K562 (cell line): Measurements from ENCODE around the gene TBATA. TPM values are rescaled to one million over a fixed set of nuclear protein-coding genes. Genes with fewer than 3 reads are reported as not detected.

Source experiments
- ATAC-seq: fragments of 200-7000 bp; cut with Tn5 transposase; 3 replicates; pipeline ENCODE4 v1.9.1; 2020; ENCODE audit warnings: moderate library complexity
- BruUV-seq: library from RNA; stranded (reverse); fragments of 400-500 nt; replicated peaks from 2 replicates; lab custom pipeline; 2021; lab: Mats Ljungman, UMichigan
- CTCF ChIA-PET: fragments of 300-600 bp; formaldehyde crosslinking; extraction: SDS; loops from one replicate; lab custom pipeline; 2021; ENCODE audit warnings: low intra/inter-chr PET ratio; lab: Yijun Ruan, JAX
- POLR2A ChIA-PET: fragments of 300-600, 350-650 bp; sonication (Branson Sonifier 250); formaldehyde crosslinking; extraction: SDS; loops from one replicate; lab custom pipeline; 2021; ENCODE audit warnings: antibody characterized with exemption, inconsistent platforms; lab: Yijun Ruan, JAX
- DNase-seq, 4 experiments: peaks; one replicate each; pipeline versions ENCODE4 v3.0.0 to v3.0.0-alpha.2; 2011 to 2018; ENCODE audit warnings: low spot score in 3 of 4, mixed read lengths in 3 of 4; ENCODE audit errors: extremely low read depth in 1 of 4
- FAIRE-seq: peaks from 2 replicates; lab custom pipeline; 2011; peaks lifted over from hg19 to GRCh38; lab: Jason Lieb, UNC
- H2AFZ ChIP-seq: 2 replicates; pipeline ENCODE4 v1.6.0; 2011; ENCODE audit warnings: low read depth, low read length, control low read depth, inconsistent platforms
- H3K27ac ChIP-seq: fragments of 200-600 bp; 3 replicates; pipeline ENCODE4 v1.8.0; 2011; ENCODE audit warnings: low read depth, mild to moderate bottlenecking, control low read depth, inconsistent platforms, low read length, moderate library complexity, mixed read lengths; ENCODE audit errors: extremely low read depth
- H3K27me3 ChIP-seq, 2 experiments: fragments of 300-600 bp in 1 of 2; 2 replicates in 1 of 2; 3 replicates in 1 of 2; pipeline versions ENCODE4 v1.6.0 to v1.8.0; 2011; ENCODE audit warnings: inconsistent platforms in 2 of 2, low read length in 2 of 2, mild to moderate bottlenecking in 1 of 2, mixed read lengths in 1 of 2, moderate library complexity in 1 of 2; ENCODE audit not compliant: control insufficient read depth in 2 of 2, insufficient read depth in 2 of 2
- H3K36me3 ChIP-seq: fragments of 300-600 bp; 3 replicates; pipeline ENCODE4 v1.8.0; 2011; ENCODE audit warnings: mild to moderate bottlenecking, low read length, inconsistent platforms; ENCODE audit not compliant: control insufficient read depth, insufficient read depth
- H3K4me1 ChIP-seq, 2 experiments: fragments of 200-600 bp in 1 of 2; replicated peaks in 1 of 2; 2 replicates in 1 of 2; 3 replicates in 1 of 2; pipeline versions ENCODE4 v1.5.1 to v1.8.0; 2011; ENCODE audit warnings: inconsistent platforms in 2 of 2, low read length in 2 of 2, mild to moderate bottlenecking in 1 of 2, mixed read lengths in 1 of 2, moderate library complexity in 1 of 2; ENCODE audit not compliant: control insufficient read depth in 2 of 2, insufficient read depth in 2 of 2
- H3K4me2 ChIP-seq: 2 replicates; pipeline ENCODE4 v1.6.1; 2011; ENCODE audit warnings: low read length, control low read depth, inconsistent platforms, mixed read lengths; ENCODE audit not compliant: insufficient read depth
- H3K4me3 ChIP-seq: fragments of 200-600 bp; sonication (generic), shearing (Covaris generic); 2 replicates; pipeline ENCODE4 v1.5.1; 2016; ENCODE audit warnings: control low read depth, inconsistent platforms
- H3K79me2 ChIP-seq: fragments of 200-600 bp; 3 replicates; pipeline ENCODE4 v1.8.0; 2011; ENCODE audit warnings: low read length, inconsistent platforms; ENCODE audit not compliant: control insufficient read depth, insufficient read depth
- H3K9ac ChIP-seq, 2 experiments: 2 replicates each; pipeline versions ENCODE4 v1.6.0 to v1.6.1; 2011; ENCODE audit warnings: low read depth in 2 of 2, low read length in 2 of 2, control low read depth in 1 of 2, inconsistent platforms in 1 of 2, mild to moderate bottlenecking in 1 of 2, mixed read lengths in 1 of 2; ENCODE audit not compliant: insufficient read depth in 1 of 2
- H3K9me1 ChIP-seq: one replicate; pipeline ENCODE4 v1.6.0; 2011; ENCODE audit warnings: inconsistent platforms, mild to moderate bottlenecking, low read length, moderate library complexity; ENCODE audit not compliant: control insufficient read depth, insufficient read depth
- H3K9me3 ChIP-seq: replicated peaks from 2 replicates; pipeline ENCODE4 v1.5.1; 2011; ENCODE audit warnings: low read depth, low read length, inconsistent platforms; ENCODE audit not compliant: control insufficient read depth, insufficient read depth
- H4K20me1 ChIP-seq: replicated peaks from 2 replicates; pipeline ENCODE4 v1.6.1; 2011; ENCODE audit warnings: low read length, inconsistent platforms, mixed read lengths; ENCODE audit not compliant: control insufficient read depth, insufficient read depth
- STAT6 ChIP-seq: sonication (generic); formaldehyde crosslinking; IDR thresholded peaks from 2 replicates; pipeline ENCODE4 v1.8.1; 2023; ENCODE audit warnings: mild to moderate bottlenecking, missing genetic modification reagents
- TFE3 ChIP-seq: fragments of 450-650 bp; formaldehyde crosslinking; IDR thresholded peaks from 2 replicates; pipeline ENCODE4 v1.4.0; 2020; ENCODE audit warnings: mild to moderate bottlenecking, mixed read lengths
- WGBS: fragments of 100-300 bp; shearing (Covaris generic); methylation state at CpG from one replicate; pipeline ENCODE4 v1.1.6; 2016; ENCODE audit warnings: low coverage, mixed read lengths; ENCODE audit not compliant: insufficient coverage; ENCODE audit errors: missing lambda C conversion rate; 5-methylcytosine and 5-hydroxymethylcytosine counted together
- in situ Hi-C: fragments of 300-500 bp; cut with MboI; formaldehyde crosslinking; loops from 4 replicates; pipeline ENCODE4 v1.15.0; 2018; ENCODE audit warnings: inconsistent platforms, mixed read lengths
- intact Hi-C: fragments of 100-400 bp; cut with micrococcal nuclease; formaldehyde crosslinking; loops from 2 replicates; pipeline ENCODE4 v1.14.2; 2022
- polyA plus RNA-seq, 8 experiments: library from polyadenylated mRNA; depleted of rRNA in 4 of 8; stranded (reverse) in 5 of 8; unstranded in 3 of 8; fragments of >200 nt; fragmentation: Nextera tagmentation in 2 of 8; fragmentation: Illumina TruSeq in 1 of 8; extraction: Ambion mirVana in 2 of 8; extraction: Trizol in 1 of 8; gene quantifications; 2 replicates each; pipeline versions ENCODE4 v1.2.1 to v1.2.3, GENCODE V29; 2011 to 2014; ENCODE audit warnings: inconsistent platforms in 1 of 8, missing spikeins in 1 of 8
- total RNA-seq, 7 experiments: library from RNA; depleted of rRNA in 6 of 7; stranded (reverse); fragments of >200 nt in 6 of 7; fragmentation: Illumina TruSeq in 2 of 7; extraction: Trizol in 2 of 7; gene quantifications; 2 replicates each; pipeline versions ENCODE4 v1.2.1 to v1.2.3, GENCODE V29; 2011 to 2021; ENCODE audit warnings: low replicate concordance in 1 of 7

TBATA gene
- total and polyA plus RNA-seq, 9 of the 15 experiments (the other 6 are each of a cell fraction or from before 2014, with no cell fraction given) = not detected

GRCh38 chr10:70779088-70779487, 6.1 kb downstream of the TBATA start:
- 13% methylated on average over 2 of the region's 2 CpGs for WGBS
- H3K9ac ChIP-seq = peak overlapping the region in 1 of 2 experiments; percentile 24; a peak in 1 of 4 replicates
- H3K9me1 ChIP-seq = no peaks in the 10 kb centered on the region
- no peak for TF ChIP-seq STAT6 (CRISPR knock-in tag)
- peak; percentile 71 for TF ChIP-seq TFE3
- FAIRE-seq (no peak), DNase-seq (peak in 1 of 4 experiments; percentile 7), ATAC-seq (no peak)
- H3K36me3 ChIP-seq = no peaks in the 10 kb centered on the region
- no peak overlapping the region for H2AFZ ChIP-seq
- CTCF ChIA-PET = no interaction called here
- H3K4me1 ChIP-seq = peaks cover 11 to 16% of the 10 kb centered on the region in 2 experiments
- no peak overlapping the region for H3K27ac ChIP-seq
- H3K79me2 ChIP-seq = no peaks in the 10 kb centered on the region
- H4K20me1 ChIP-seq = no peaks in the 10 kb centered on the region
- BruUV-seq = no TSS peak
- no peak overlapping the region for H3K4me3 ChIP-seq
- intact Hi-C loops = no loop called here
- in situ Hi-C loops = no loop called here
- no peak overlapping the region for H3K4me2 ChIP-seq
- H3K9me3 ChIP-seq = no peaks in the 10 kb centered on the region
- POLR2A ChIA-PET = interaction anchor here (0.5 to 1.4 kb wide), 4 partner anchors 9 to 199 kb away, joined by 3 to 5 read pairs (median 4); no protein-coding TSS in a partner anchor
- H3K27me3 ChIP-seq = no peaks in the 10 kb centered on the region
